Hypothalamus (tissue), 51 donors: ENCODE results near the gene TNFSF13.

Experiments
- DNase-seq, 51 donors: peaks; one replicate each; lab custom pipeline; 2025; lab: John Stamatoyannopoulos, UW

The TNFSF13 gene

DNA sequence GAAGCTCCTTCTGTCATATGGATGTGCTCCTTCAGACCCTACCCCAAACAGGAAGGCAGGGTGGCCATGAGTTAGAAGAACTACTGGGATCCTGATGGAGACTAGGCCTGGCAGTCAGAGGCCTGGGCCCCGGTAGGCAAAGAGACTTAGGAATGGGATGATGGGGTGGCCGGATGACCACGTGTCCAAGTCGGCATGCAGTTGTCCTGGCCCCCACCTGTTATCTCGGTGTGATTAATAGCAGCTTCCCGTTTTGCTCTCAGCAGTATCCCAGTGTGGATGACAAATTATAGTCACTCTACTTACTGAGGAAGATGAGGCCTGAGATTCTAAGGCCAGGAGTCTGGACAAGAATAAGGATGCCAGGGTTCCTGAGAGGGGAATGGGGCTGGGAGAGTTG is 8.2 kb upstream of the TNFSF13 start:
- no peak for DNase-seq

DNA sequence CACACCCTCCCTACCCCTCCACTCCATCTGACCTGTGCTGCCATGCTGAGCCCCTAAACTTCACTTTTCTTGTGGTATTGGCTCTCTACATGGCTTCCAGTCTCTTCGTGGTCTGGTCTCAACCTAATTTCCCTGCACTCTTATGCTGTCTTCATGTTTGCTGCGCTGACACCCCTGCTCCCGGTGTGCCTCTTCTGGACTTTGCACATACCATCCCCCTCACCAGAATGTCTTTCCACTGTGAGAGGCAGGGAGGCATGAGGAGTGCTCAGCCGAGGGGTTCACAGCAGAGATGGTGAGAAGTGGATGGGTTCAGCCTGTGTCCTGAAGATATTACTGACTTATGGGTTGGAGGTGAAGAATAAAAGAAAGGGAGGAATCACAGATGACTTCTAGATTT is 7.2 kb upstream of the TNFSF13 start:
- no peak for DNase-seq

DNA sequence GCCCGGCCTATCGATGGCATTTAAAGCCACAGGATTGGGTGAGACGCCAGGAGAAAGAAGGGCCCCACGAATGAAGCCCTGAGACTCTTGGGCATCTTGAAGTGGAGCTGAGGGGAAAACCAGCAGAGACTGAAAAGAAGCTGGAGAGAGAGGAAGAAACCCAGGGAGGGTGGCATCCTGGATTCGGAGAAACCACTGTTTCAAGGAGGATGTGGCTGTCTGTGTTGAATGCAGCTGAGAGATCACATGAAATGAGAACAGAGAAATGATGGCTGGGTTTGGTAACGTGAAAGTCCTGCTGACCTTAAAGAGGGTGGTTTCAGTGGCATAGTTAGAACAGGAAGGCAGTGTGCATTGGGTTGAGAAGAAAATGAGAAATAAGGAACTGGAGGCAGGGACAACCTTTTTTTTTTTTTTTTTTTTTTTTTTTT is 5.9 kb upstream of the TNFSF13 start:
- peak in 3 of 51 donors; percentile 7 to 15 (median 15) for DNase-seq

DNA sequence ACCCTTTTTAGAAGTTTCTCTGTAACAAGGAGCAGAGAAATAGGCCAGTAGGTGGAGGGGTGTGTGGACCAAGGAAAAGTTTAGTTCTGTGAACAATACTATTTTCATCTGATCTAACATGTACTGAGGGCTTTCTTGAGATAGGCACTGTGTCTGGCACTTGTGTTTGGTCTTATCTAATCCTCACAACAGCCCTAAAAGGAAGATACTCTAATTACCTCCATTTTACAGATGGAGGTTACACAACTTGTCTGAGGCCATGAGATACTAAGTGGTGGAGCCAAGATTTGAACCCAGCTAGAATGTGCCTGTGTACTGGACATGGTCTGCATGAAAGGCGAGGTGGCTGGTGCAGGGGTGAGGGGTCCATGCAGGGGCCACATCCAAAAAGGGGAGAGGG is 5.2 kb upstream of the TNFSF13 start:
- DNase-seq = no peak

DNA sequence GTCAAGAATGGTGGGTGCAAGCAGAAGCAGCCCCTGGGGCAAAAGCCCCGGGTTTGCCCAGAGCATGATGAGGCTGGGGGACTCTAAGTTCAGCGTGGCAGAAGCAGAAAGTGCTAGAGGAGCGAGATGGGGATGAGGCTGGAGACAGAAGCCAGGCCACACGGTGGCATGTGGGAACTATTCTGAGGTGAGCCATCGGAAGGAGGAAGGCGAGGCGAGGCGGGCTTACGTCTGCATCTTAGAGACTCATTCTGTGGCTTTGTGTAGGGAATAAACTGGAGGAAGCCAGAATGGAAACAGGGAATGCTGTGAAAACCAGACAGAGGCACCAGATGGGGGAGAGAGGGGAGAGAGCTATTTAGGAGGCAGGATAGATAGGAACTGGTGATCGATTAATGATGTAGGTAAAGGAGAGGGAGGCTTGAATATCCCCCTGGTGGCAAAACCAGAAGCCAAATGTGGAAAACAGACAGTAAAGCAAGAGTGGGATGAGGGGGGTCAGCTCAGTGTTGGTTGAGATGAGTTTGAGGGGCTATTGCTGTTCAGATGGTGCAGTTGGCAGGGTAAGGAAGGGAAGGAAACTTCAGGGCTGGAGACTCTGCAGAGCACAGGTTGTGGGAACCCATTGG is 3.1 kb upstream of the TNFSF13 start:
- no peak for DNase-seq

DNA sequence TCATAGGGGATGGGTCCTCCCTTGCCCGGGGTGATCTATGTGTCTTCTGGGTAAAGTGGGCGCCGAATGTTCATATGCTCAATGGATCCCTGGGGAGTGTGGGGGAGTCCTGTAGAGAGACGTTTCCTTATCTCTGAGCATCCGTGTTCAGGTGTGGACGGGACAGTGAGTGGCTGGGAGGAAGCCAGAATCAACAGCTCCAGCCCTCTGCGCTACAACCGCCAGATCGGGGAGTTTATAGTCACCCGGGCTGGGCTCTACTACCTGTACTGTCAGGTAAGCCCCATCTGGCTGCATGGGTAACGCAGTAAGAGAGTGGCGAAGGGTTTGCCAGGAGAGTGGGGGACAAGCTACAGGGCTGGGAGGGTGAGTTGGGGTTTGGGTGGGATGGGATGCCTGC is 1.9 kb upstream of the TNFSF13 start:
- DNase-seq = no peak

DNA sequence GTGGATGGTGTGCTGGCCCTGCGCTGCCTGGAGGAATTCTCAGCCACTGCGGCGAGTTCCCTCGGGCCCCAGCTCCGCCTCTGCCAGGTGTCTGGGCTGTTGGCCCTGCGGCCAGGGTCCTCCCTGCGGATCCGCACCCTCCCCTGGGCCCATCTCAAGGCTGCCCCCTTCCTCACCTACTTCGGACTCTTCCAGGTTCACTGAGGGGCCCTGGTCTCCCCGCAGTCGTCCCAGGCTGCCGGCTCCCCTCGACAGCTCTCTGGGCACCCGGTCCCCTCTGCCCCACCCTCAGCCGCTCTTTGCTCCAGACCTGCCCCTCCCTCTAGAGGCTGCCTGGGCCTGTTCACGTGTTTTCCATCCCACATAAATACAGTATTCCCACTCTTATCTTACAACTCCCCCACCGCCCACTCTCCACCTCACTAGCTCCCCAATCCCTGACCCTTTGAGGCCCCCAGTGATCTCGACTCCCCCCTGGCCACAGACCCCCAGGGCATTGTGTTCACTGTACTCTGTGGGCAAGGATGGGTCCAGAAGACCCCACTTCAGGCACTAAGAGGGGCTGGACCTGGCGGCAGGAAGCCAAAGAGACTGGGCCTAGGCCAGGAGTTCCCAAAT is 1.3 kb upstream of the TNFSF13 start:
- DNase-seq = no peak

DNA sequence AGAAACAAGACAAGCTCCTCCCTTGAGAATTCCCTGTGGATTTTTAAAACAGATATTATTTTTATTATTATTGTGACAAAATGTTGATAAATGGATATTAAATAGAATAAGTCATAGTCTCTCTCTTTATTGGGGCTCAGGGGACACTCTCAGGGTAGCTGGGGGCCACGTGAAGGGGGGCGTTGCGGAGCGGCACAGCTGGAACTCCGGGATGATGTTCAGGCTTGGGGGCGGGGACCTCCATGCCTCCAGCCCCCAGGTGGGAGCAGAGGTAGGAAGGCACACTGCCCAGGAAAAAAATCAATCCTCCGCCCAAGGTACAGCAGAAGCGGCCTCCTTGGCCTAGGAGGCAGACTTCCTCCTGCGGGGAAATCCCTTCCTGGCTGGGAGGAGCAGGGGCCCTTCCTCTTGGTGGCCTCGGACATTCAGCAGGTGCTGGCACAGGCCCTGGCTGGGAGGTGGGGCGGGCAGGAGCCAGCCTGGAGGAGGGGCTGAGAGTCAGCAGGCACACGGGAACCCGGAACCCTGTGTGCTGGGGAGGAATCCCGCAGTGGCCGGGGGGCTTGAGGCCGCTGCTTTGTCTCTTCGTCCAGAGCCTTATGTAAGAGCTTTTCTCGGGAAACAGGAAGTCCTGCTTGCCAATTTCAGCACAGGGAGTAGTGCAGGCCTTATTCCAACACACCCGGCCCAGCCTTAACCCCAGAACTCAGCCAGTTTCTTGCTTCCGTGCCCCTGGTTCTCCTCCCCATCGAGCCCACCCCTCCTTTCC is 591 bp upstream of the TNFSF13 start:
- peak in 41 of 51 donors; percentile 27 to 93 (median 73) for DNase-seq

DNA sequence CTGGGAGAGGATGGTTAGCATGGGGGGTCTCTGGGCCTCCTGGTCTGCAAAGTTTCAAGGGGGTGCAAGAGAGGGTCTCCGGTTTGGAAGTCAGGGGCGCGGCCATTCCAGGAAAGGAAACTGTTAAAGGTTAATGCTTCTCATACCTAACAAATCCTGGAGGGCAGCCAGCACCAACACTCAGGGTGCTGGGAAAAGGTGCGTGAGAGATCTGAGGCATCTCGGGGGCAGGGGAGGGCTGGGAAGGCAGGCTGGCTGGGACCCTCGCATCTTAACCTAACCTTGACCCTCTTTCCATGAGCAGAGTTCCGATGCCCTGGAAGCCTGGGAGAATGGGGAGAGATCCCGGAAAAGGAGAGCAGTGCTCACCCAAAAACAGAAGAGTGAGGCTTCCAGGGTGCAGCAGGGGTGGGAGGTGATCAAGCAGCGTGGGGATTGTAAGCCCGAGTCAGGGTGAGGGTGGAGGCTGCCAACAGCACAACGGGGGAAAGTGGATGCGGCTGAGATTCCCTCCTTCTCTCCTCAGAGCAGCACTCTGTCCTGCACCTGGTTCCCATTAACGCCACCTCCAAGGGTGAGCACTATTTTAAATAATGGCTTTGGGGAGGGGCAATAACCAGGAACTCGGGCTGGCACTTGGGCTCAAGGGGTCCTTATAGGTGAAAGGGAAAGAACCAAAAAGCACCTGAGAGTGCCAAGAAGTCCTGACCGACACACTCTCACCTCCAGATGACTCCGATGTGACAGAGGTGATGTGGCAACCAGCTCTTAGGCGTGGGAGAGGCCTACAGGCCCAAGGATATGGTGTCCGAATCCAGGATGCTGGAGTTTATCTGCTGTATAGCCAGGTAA is 996 bp downstream of the TNFSF13 start:
- DNase-seq = peak in 1 of 51 donors; percentile 24

DNA sequence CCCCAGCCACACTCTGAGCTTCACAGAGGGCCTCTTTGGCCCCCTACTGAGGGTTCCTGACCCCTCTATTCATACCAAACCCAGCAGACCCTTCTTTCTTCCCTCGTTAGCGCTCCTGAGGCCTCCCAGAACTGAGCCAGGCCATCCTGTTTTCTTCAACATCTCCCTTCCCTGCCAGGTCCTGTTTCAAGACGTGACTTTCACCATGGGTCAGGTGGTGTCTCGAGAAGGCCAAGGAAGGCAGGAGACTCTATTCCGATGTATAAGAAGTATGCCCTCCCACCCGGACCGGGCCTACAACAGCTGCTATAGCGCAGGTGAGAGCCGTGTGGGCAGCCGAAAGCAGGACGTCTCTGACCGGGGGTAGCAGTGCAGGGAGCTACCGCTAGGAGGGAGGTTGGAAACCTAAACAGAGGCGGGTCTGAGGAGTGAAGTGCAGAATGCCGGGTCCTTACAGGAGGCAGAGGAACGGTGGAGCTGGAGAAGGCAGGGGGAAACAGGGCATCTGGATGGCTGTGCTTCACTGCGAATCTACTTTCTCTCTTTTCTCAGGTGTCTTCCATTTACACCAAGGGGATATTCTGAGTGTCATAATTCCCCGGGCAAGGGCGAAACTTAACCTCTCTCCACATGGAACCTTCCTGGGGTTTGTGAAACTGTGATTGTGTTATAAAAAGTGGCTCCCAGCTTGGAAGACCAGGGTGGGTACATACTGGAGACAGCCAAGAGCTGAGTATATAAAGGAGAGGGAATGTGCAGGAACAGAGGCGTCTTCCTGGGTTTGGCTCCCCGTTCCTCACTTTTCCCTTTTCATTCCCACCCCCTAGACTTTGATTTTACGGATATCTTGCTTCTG is 1.9 kb downstream of the TNFSF13 start:
- peak in 10 of 51 donors; percentile 9 to 68 (median 28) for DNase-seq

DNA sequence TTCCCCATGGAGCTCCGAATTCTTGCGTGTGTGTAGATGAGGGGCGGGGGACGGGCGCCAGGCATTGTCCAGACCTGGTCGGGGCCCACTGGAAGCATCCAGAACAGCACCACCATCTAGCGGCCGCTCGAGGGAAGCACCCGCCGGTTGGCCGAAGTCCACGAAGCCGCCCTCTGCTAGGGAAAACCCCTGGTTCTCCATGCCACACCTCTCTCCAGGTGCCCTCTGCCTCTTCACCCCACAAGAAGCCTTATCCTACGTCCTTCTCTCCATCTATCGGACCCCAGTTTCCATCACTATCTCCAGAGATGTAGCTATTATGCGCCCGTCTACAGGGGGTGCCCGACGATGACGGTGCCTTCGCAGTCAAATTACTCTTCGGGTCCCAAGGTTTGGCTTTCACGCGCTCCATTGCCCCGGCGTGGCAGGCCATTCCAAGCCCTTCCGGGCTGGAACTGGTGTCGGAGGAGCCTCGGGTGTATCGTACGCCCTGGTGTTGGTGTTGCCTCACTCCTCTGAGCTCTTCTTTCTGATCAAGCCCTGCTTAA is 2.6 kb downstream of the TNFSF13 start:
- peak in 46 of 51 donors; percentile 34 to 90 (median 78) for DNase-seq

DNA sequence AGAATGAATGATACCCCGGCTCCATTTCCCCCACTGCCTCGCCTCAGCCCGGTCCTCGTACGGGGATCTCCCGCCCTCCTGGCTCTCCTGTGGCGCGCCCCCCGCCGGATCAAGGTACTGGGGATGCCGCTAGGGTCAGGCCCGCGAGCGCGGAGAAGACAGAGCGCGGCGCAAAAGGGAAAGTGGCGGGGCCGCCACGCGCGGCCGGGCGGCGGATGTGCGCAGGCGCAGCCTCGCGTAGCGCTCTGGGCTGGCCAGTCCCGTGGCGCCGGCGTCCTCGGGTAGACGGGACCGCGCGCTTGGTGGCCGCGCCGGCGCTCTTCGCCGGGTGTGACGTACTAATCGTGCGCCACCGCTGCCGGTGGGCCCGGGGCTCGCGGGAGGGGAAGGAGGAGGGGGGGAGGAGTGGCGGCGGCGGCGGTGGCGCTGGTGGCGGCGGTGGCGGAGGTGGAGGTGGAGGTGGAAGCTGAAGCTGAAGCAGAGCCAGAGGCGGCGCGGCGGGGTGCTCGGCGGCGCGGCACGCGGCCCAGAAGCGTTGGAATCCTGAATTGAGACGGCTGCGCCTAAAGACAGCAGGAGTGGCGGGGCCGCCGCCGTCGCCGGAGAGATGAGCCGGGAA is 3.1 kb downstream of the TNFSF13 start, which contains the start of gene SENP3:
Gene SENP3, plus strand, starts transcription at position 331 of the 619 bp plus-strand sequence. CDS start 1,158 bp downstream, outside the sequence.
- DNase-seq = peak in 49 of 51 donors; percentile 53 to 93 (median 83)

DNA sequence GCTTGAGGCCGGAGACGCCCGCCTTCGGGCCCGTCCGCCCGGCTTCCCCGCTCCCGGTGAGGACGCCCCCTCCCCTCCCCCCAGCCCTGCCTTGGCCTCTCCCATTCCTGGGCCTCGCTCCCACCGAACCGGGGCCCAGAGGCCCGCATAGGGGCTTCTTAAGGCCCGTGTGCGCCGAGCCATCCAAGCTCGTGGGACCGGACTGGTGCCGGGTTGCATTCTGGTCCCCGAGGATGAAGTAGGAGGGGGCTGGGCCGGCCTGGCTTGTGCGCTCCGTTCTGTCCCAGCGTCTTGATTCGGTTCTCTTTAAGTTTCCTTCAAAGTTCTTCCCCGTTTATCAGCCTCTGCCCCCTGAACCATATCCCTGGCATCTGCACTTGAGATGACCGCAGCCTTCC is 3.7 kb downstream of the TNFSF13 start:
- DNase-seq = no peak

DNA sequence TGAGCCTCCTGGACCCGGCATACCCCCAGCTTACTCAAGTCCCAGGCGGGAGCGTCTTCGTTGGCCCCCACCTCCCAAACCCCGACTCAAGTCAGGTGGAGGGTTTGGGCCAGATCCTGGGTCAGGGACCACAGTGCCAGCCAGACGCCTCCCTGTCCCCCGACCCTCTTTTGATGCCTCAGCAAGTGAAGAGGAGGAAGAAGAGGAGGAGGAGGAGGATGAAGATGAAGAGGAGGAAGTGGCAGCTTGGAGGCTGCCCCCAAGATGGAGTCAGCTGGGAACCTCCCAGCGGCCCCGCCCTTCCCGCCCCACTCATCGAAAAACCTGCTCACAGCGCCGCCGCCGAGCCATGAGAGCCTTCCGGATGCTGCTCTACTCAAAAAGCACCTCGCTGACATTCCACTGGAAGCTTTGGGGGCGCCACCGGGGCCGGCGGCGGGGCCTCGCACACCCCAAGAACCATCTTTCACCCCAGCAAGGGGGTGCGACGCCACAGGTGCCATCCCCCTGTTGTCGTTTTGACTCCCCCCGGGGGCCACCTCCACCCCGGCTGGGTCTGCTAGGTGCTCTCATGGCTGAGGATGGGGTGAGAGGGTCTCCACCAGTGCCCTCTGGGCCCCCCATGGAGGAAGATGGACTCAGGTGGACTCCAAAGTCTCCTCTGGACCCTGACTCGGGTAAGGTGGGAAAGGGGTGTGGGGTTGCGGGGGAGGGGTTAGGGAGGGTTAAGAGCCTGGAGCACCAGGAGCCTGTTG is 4.7 kb downstream of the TNFSF13 start:
- no peak for DNase-seq

DNA sequence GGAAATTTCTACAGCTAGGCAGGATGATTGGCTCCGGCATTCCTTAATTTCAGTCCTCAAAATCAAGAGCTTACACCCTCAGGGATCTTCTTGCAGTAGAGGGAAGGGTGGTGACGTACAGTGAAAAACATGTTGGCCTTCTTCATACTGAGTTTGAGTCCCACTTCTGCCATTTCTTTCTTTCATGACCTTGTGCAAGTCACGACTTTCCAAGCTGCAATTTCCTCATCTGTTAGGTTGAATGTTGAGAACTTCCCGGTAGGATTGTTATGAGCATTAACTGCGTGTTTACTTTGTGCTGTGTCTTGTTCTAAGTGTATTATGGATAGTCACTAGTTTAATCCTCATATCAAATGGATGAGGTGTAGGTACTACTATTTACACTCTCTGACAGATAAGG is 11.0 kb downstream of the TNFSF13 start:
- DNase-seq = no peak

DNA sequence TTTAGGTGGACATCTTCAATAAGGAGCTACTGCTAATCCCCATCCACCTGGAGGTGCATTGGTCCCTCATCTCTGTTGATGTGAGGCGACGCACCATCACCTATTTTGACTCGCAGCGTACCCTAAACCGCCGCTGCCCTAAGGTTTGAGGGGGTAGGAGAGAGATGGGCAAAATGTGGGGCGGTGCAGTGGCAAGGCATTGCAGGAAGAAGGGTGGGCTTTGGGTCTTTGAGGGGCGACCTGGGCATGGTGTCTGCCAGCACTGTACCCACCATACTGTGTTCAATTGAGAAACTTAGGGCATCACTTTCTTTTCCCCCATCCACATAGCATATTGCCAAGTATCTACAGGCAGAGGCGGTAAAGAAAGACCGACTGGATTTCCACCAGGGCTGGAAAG is 11.8 kb downstream of the TNFSF13 start:
- DNase-seq = no peak

DNA sequence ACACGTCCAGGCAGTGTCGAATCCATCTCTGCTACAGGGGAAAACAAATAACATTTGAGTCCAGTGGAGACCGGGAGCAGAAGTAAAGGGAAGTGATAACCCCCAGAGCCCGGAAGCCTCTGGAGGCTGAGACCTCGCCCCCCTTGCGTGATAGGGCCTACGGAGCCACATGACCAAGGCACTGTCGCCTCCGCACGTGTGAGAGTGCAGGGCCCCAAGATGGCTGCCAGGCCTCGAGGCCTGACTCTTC is 13.7 kb downstream of the TNFSF13 start:
- no peak for DNase-seq

DNA sequence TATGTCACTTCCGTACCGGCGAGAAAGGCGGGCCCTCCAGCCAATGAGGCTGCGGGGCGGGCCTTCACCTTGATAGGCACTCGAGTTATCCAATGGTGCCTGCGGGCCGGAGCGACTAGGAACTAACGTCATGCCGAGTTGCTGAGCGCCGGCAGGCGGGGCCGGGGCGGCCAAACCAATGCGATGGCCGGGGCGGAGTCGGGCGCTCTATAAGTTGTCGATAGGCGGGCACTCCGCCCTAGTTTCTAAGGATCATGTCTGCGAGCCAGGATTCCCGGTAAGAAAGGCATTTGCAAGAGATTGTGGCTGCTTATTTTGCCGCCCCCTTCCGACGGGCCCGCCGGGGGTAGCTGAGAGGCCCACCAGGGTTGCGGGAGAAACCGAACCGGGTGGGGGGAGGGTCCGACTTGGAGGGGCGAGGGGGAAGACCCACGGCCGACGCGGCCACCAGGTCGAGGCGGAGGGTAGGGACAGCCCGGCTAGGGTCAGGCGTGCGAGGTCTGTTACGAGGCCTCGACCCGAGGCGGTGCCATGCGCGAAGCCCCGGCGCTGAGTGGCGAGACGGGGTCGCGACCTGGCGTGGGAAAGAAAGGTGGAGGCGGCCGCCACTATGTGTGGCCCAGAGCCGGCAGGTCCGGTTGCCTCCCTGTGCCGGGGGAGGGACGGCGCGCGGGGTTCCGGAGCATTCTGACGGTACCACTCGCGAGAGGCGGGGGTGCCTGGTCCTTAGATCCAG is 14.2 kb downstream of the TNFSF13 start:
- peak; percentile 83 to 100 (median 99) for DNase-seq
